ENCODE results near the gene MKRN2OS.

- TF ChIP-seq, protein P1, sequence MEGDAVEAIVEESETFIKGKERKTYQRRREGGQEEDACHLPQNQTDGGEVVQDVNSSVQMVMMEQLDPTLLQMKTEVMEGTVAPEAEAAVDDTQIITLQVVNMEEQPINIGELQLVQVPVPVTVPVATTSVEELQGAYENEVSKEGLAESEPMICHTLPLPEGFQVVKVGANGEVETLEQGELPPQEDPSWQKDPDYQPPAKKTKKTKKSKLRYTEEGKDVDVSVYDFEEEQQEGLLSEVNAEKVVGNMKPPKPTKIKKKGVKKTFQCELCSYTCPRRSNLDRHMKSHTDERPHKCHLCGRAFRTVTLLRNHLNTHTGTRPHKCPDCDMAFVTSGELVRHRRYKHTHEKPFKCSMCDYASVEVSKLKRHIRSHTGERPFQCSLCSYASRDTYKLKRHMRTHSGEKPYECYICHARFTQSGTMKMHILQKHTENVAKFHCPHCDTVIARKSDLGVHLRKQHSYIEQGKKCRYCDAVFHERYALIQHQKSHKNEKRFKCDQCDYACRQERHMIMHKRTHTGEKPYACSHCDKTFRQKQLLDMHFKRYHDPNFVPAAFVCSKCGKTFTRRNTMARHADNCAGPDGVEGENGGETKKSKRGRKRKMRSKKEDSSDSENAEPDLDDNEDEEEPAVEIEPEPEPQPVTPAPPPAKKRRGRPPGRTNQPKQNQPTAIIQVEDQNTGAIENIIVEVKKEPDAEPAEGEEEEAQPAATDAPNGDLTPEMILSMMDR (IDR thresholded peaks at IDR 0.05), result no peak
- TF ChIP-seq RNF2 (IDR thresholded peaks at IDR 0.05; ENCODE audit: borderline replicate concordance, low read depth) (no peak), MAZ (IDR thresholded peaks at IDR 0.05; ENCODE audit: borderline replicate concordance, low read depth, low read length) (no peak), RFX5 (IDR thresholded peaks at IDR 0.05) (no peak), ESRRA (IDR thresholded peaks at IDR 0.05; ENCODE audit: borderline replicate concordance, low read length) (no peak), POLR2A (IDR thresholded peaks at IDR 0.05; ENCODE audit: low read length) (no peak), PHF8 (IDR thresholded peaks at IDR 0.05; ENCODE audit: borderline replicate concordance, low read depth) (no peak), ZFP36 (IDR thresholded peaks at IDR 0.05; ENCODE audit: borderline replicate concordance, partially characterized antibody) (no peak), JUN (IDR thresholded peaks at IDR 0.05) (no peak), CHD2 (IDR thresholded peaks at IDR 0.05; ENCODE audit: low read length, partially characterized antibody) (no peak), USF2 (IDR thresholded peaks at IDR 0.05) (no peak)
- TF ChIP-seq, protein P2, sequence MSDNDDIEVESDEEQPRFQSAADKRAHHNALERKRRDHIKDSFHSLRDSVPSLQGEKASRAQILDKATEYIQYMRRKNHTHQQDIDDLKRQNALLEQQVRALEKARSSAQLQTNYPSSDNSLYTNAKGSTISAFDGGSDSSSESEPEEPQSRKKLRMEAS (IDR thresholded peaks at IDR 0.05), result no peak
- TF ChIP-seq, protein P3, sequence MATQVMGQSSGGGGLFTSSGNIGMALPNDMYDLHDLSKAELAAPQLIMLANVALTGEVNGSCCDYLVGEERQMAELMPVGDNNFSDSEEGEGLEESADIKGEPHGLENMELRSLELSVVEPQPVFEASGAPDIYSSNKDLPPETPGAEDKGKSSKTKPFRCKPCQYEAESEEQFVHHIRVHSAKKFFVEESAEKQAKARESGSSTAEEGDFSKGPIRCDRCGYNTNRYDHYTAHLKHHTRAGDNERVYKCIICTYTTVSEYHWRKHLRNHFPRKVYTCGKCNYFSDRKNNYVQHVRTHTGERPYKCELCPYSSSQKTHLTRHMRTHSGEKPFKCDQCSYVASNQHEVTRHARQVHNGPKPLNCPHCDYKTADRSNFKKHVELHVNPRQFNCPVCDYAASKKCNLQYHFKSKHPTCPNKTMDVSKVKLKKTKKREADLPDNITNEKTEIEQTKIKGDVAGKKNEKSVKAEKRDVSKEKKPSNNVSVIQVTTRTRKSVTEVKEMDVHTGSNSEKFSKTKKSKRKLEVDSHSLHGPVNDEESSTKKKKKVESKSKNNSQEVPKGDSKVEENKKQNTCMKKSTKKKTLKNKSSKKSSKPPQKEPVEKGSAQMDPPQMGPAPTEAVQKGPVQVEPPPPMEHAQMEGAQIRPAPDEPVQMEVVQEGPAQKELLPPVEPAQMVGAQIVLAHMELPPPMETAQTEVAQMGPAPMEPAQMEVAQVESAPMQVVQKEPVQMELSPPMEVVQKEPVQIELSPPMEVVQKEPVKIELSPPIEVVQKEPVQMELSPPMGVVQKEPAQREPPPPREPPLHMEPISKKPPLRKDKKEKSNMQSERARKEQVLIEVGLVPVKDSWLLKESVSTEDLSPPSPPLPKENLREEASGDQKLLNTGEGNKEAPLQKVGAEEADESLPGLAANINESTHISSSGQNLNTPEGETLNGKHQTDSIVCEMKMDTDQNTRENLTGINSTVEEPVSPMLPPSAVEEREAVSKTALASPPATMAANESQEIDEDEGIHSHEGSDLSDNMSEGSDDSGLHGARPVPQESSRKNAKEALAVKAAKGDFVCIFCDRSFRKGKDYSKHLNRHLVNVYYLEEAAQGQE (IDR thresholded peaks at IDR 0.05), result no peak
These were observed 48.2 kb upstream of the MKRN2OS start for GRCh38 chr3:12593473-12593872.

Data from A549 (cell line).